Bone marrow (tissue), 2 donors: ENCODE data around the gene IL1RL1.
"Not testable (repeated sequence)": the region's sequence is repeated elsewhere in the genome, so short reads cannot be mapped to it uniquely, and the experiment has no call there.

Experiments
- DNase-seq, 2 donors: peaks; one replicate each; lab custom pipeline; 2025; lab: John Stamatoyannopoulos, UW

Gene IL1RL1

DNA sequence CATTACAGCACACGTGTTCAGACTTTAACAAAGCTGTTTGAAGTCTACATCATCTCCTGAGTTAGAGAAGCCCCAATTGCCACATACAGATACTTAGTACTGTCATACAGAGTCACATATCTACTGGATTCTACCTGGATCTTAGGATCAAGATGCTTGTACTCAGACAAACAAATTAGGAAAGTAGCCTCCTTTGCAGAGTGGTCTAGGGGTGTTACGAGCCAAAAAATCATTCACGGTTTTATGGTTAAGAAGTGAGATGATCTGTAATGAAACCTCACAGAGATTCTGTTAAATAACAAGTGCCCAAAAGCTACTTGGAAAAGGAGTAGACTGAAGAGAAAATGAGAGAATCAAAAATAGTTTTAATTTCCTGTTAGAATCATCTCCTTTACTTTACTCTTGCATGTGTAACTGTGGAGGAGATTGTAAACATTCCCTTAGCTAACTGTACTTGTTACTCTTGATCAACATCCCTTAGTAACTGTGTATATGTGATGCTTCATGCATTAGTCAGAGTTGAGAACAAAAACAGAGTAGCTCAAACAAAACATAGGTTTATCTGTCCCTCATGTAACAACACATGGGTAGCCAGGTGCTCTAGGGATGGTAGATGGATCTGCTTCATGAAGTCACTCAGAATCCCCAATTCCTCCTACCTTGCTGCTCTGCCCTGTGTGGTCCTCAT lies 16.4 kb upstream of the IL1RL1 start:
- peak in 1 of 2 donors; percentile 30 for DNase-seq

DNA sequence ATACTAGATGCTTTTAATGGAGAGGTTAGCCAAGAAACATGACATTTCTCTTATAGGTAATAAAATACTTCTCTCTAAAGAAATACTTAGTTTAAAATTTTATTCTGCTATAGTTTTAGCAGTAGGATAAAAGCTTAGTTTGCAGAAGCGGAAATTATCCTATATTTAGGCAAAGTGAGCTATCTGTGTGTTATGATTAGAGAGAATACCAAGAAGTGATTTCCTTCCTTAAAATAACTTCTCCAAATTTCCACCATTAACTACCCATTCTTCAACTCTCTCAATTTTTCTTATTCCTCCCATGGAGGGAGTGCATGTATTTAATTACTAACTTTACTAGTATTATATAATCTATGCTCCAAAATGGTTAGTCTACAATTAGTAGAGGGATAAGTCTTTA lies 15.8 kb upstream of the IL1RL1 start:
- peak in 1 of 2 donors; percentile 47 for DNase-seq

DNA sequence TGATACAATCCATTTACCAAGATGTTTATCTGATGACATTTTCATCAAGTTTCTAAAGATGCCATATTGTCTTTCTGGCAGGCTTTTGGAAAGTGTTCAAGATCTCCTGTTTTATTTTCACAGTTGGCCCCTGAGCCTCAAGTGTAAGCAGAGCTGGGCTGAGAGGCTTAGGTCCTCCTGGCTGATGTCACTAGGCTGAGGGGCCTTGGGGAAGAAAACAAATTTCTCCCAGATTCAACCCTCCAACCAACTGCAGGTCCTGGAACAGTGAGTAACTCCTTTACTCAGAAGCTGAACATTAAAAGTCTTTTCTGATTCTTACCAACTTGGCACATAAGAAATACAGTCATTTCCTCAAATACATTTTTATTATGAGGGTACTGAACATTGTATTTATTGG lies 14.9 kb upstream of the IL1RL1 start:
- DNase-seq: no peak

DNA sequence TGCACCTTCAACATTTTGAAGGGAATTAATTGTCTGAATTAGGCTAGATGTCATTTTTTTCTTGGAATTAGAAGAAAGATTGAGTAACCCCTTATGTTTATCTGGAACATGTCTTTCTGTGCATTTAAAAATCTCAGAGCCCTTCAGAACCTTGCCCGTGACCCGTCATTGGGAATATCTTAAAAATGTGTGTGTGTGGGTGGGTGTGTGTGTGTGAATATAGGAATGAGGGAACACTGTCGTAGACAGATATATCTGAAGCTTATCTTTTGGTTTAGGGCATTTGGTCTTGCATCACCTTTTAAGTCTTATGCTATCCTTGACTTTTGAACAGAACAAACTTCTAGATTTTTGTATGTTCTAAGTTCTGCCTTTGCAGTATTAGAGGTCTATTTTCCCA lies 13.5 kb upstream of the IL1RL1 start:
- DNase-seq: no peak

DNA sequence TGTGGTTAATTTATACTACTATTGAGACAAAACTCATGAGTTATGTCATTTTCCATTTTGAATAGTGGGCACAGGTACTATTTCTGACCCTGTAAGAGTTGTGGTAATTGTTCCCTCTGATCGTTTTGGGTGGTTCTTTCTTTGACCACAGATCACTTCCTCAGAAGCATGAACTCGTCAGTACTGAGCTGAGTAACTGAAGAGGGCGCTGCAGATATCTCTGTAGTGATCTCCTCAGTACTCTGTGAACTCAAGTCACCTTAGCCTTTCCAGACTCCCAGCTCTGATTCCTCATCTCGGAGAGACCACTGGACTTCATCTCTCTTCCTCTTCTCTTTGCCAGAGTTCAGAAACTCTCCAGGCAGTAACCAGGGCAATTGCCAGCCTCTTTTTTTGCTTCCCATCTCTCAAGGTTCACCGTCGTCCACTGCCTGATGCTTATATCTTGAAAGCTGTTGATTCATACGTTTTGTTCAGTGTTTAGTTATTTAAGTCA lies 9.4 kb upstream of the IL1RL1 start:
- peak in 1 of 2 donors; percentile 31 for DNase-seq

DNA sequence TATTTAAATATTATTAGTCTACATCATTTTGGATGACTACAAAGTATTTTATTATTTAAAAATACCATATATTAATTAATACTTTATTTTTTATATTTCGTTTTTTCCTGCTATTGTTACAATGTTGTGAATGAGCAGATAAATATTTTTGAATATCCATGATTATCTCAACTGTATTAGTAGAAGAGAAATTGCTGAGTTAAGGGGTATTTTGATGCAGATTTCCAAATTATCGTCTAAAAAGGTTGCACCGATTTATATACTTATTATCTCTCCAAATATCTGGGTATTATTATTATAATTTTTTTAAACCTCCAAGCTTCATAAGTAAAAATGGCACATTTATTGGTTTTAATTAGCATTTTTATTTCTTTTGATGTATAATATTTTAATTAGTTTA lies 8.9 kb upstream of the IL1RL1 start:
- no peak for DNase-seq

DNA sequence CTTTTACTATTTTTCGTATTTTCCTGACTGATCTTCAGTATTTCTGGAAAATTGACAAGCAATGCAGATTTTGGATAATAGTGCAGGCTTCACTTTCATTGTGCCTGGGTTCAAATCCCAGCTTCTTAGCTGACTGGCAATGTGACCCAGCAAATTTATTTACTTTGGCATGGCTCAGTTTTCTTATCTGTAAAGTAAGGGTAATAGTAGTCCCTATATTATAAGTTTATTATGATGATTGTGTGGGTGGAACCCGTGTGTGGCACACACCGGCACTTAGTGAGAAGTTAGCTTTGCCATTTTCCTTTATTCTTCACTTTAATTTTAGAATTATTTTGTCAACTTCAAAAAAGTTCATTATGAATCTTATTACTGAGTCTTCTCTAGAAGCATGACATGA lies 7.8 kb upstream of the IL1RL1 start:
- no peak for DNase-seq

DNA sequence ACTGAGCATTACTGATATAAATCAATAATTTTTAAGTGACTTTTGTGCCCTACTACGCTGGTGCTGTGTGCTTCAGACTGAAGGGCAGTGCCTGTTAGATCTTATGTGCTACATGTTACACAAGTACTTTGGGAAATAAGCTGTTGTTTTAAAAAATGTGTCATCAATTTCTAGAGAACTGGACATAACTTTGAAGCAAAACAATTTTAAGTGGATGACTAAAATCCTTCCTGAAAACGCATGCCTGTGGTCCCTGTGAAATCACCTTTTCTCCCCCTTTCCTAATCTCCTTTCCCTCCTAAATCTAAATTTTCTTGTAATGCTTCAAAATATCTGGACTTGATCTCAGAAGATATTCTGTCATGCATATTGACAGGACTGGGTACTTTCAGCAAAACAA lies 7.1 kb upstream of the IL1RL1 start:
- DNase-seq: no peak

DNA sequence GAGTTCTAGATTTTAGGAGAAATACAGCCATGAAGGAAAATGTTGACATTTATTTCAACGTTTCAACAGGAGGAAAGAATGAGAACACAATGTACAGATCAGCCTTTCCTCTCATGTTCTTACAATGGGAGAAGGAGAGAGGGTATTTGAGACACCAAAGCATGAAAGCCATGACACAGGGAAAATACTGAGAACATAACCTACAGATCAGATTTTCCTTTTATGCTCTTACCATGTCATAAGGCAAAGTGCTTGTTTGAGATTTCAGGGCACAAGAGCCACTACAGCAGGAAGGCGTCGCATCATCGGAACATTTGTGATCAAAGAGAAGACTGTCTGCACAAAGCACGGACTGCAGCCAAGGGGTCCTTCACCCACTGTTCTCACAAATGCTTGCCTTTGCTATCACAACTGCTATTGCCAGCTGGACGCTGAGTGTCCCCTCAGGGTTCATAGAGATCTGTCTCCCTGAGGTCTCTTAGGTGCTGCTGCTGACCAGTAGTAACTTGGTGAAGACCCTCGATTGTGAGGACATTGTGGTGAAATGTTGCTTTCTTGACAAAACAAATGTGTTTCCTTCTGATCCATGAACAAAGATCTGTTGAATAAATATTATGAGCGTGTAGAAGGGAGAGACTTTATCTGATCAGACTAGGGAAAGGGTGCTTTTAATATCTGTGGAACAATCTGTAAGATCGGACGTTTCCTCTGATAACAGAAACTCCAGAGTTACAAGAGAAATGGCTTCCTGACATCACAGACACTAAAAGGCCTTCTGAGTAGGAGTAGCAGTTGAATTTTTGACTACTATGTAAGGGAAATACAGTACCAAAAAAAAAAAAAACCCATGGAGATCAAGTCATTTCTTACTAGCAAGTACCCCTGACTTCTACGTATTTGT lies 6.4 kb upstream of the IL1RL1 start:
- DNase-seq: peak in 1 of 2 donors; percentile 44

DNA sequence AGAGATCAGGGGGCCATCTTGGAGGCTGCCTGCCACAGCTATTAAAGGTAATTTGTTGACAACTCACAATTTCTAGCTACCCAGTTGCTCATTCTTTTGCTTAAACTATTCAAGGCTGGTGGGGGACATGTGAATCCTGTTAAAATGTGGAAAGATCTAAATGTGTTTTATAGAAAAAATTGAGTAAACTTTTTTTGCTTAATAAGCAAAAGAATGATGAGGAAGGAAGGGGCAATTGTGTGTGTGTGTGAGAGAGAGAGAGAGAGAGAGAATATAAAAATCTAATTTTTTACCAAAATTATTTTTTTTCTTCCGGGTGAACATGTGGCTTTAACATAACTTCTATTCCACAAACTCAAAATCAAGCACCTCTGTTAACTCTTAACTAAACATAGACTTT lies 5.2 kb upstream of the IL1RL1 start:
- DNase-seq: no peak

DNA sequence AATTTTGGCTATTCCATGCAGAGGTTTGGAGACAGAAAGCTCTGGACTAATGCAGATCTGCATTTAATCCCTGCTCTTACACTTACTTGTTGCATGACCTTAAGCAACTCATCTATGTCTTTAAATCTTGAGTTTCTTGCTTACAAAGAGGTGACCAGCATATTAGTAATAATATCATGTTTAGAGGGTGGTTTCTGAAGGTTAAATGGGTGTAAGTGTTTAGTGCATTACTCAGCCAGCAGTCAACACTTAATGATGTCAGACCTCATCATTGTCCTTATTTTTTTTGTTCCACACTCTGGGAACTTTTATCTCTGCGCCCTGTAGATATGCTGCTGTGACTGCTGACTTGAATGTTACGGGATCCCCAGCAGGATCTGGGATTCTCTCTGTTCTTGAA lies 1.7 kb downstream of the IL1RL1 start:
- no peak for DNase-seq

DNA sequence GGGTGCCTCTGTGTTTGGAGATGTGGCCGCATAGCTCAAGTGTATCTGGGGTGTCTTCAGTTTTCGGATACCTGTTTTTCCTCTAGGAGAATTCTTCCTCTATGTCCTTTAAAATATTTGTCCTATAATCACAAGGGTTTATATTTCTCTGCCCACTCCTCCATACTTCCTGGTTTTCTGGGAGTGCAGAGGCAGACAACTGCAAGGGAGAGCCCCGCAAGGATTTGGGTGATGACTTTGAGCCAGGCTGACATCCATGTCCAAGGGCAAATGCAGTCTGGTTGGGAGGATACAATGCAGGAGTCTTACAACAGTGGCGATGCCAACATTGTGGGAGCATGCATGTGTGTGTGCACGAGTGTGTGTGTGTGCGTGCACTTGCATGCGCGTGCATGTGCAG lies 2.1 kb downstream of the IL1RL1 start:
- no peak for DNase-seq

DNA sequence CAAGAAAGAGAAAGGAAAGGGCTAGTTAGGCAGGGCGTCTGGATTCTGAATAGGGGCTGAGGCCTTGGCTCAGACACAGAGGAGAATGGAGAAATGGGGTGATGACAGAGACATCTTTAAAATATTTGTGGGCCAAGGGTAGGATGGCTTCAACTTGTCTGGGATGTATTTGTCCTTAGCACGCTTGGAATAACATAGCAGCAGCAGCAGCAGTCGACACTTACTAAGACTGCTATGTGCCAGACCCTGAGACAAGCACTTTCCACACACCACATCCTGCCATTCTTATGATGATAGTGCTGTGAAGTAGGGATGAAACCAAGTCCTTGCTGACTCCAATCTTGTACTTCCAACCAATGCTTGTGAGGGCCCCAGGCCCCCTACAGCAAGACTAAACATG lies 2.6 kb downstream of the IL1RL1 start:
- DNase-seq: no peak

DNA sequence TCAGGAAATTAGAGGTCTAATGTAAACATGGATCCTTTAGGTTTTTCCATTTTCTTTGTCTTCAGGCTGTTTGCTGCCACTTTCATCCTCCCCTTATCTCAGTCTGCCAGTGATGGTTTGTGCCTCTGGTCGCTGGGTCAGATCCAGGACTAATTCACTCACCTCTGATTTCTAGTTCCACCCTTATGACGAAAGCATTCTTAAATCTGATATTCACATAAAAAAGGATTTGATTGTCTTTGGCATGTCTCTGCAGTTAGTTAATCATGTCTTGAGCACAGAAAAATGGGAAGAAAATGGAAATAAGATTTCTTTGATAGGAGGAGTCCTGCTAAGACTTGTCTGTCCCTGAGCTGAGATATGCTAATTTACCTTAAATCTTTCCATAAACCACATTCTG lies 4.6 kb downstream of the IL1RL1 start:
- DNase-seq: no peak

DNA sequence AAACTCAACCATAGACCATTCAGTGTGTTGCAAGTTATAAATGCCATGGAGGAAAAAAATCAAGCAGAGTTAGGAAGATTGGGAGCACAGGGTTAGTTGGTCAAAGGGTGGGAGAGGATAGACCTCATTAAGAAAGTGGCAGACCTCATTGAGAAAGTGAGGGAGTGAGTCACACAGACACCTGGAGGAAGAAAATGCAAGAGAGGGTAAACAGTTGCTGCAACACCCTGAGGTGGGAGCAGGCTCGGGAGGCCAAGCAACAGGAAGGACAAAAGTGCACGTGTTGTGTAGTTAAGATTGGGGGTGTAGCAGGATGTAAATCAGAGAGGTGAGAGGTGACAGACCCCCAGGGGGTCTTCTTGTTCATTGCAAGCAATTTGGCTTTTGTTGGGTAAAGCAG lies 6.4 kb downstream of the IL1RL1 start:
- no peak for DNase-seq

DNA sequence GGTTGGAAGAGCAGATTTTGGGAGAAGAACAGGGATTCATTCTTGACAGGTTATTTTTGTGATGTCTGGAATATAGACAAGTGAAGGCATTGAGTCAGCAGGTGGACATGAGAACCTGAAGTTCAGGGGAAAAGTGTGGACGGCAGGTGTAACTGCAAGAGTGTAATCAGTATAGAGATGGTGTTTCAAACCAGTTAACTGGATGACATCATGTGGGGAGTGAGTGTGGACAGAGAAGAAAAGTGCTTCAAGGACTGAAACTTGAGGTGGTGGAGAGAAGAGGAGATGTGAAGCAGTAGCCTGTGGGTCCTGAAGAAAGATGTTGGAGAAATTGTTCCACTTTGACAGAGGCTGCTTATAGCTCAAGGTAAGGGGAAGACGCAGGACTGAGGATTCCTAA lies 7.1 kb downstream of the IL1RL1 start:
- DNase-seq: no peak

DNA sequence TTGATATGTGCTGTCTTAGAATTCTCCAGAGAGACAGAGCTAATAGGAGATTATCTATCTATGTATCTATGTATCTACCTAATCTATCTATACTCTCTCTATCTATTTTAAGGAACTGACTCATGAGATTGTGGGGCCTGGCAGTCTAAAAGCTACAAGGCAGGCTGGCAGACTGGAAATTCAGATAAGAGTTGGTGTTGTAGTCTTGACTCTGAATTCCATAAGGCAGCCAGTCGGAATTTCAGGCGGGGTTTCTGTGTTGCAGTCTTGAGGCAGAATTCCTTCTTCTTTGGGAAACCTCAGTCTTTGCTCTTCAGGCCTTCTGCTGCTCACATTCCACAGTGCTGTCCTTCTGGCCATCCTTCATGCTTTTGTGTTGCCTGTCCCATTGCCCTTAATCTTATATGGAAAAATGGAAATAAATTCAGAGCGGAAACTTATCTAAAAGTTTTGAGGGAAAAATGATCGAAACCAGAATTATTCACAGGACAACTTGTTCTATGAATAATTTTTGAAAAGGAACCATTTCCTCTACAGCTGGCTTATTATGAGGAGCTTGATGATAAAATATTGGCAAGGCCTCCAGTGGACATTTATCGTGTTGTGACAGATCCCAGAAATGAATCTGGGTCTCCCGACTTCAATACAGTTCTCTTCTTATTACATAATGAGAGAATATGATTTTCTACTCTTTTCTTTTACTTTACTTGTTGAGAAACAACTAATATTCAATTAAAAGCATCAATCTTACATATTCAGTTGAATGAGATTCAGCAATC lies 10.8 kb downstream of the IL1RL1 start:
- peak in 1 of 2 donors; percentile 14 for DNase-seq

DNA sequence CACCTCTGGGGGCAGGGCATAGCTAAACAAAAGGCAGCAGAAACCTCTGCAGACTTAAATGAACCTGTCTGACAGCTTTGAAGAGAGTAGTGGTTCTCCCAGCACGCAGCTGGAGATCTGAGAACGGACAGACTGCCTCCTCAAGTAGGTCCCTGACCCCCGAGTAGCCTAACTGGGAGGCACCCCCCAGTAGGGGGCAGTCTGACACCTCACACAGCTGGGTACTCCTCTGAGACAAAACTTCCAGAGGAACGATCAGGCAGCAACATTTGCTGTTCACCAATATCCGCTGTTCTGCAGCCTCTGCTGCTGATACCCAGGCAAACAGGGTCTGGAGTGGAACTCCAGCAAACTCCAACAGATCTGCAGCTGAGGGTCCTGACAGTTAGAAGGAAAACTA lies 13.6 kb downstream of the IL1RL1 start:
- not testable (repeated sequence) for DNase-seq

DNA sequence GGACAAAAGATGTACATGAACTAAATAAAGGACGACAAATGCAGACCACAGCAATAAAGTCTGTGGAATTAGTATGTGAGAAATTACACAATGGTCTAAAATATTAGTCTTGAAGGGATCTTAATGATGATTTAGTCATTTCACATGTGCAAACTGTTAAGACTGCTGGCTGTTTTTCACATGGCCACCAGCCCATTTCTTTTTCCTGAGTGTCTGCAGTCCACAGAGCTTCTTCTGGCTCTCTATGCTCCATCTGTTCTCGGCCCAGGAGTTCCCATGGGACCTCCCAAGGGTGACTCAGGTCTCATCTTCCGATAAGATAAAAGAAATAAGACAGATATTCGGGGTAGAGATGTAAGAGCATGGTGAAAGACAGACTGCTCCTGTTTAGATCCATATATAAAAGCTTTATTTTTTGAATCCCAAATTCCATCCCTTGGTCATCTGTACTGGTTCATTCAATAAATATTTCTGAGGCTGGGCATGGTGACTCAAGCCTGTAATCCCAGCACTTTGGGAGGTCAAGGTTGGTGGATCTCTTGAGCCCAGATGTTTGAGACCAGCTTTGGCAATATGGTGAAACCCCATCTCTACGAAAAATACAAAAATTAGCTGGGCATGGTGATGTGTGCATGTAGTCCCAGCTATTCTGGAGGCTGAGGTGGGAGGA lies 20.1 kb downstream of the IL1RL1 start:
- no peak for DNase-seq

DNA sequence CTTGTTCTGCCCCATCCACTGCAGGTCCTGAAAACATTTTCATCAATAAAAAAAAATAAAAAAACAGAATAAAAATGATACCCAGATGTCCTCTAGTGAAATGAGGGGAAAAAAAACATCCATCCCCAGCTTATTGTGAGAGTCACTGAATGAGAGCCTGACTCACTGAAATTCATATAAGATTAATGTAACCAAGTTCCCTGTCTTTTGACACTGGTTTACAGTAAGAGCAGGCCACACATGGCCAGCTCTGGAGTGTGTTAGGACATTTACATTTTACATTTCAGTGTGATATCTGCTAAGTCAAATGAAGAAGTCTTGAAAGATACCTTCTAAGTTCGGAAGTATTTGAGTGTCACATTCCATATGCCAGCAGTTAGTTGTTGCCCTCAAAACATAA lies 23.1 kb downstream of the IL1RL1 start:
- DNase-seq: no peak

DNA sequence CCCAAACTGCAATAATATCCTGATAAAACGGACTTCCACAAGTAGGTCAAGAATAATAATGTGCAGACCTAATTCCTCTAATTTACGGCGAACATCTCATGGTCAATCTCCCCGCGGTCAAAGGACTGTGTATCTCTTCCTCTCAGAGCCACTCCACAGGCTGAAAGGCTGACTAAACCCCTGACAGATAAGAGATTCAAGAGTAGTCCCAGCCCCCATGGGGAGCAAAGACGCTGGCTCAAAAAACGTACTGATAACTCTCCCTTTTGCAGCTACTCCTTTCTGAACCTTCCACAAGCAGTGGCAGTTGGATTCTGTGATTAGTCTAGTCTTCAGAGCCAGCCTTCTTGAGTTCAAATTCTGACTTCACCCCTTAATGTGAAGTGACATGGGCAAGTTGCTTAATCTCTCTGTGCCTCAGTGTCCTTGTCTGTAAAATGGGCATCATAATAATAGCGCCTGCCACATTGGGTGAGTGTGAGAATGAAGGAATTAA lies 24.6 kb downstream of the IL1RL1 start:
- DNase-seq: no peak

DNA sequence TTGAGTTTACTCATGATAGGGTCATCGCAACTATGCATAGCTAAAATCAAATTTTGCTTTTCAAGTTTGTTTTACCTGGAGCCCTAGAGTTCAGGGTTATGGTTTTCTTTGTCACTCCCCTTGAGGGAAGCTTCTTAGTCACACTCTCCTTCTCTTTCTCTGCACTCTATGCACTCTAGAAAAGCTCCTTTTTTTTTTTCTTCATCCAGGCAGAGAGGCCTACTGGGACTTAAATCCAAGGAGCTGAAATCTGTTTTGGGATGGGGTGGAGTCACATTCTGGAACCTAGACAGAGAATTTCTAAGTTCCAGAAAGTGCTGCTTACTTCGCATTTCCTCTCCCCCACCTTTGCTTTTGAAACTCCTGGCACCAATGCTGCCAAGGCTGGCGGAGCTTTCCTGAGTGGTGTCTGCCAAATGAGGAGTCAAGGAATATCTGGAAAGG lies 25.2 kb downstream of the IL1RL1 start:
- no peak for DNase-seq
